Suprapubic skin (tissue), 4 donors: ENCODE data around the gene PLLP. TPM values are rescaled to one million over a fixed set of nuclear protein-coding genes. Genes with fewer than 3 reads are reported as not detected.
A peak's percentile ranks its signal among the peaks of the same experiment; 100 is the strongest.

Experiments used
- DNase-seq, 2 donors: peaks; one replicate each; pipeline ENCODE4 v3.0.0-alpha.2; 2019; ENCODE audit warnings: low spot score in 2 of 2
- H3K27ac ChIP-seq: fragments of 200-600 bp; sonication (generic); one replicate; pipeline ENCODE4 v1.5.1; 2019
- H3K27me3 ChIP-seq: fragments of 200-600 bp; sonication (generic); one replicate; pipeline ENCODE4 v1.5.1; 2019
- H3K36me3 ChIP-seq: fragments of 200-600 bp; sonication (generic); one replicate; pipeline ENCODE4 v1.5.1; 2019
- H3K4me1 ChIP-seq: fragments of 200-600 bp; sonication (generic); one replicate; pipeline ENCODE4 v1.5.1; 2019
- H3K4me3 ChIP-seq: fragments of 200-600 bp; sonication (generic); one replicate; pipeline ENCODE4 v1.5.1; 2019; ENCODE audit warnings: mild to moderate bottlenecking
- H3K9me3 ChIP-seq: fragments of 200-600 bp; sonication (generic); one replicate; pipeline ENCODE4 v1.5.1; 2019
- CTCF ChIP-seq, 2 donors: fragments of 200-600 bp in 1 of 2; fragments of 450-650 bp in 1 of 2; sonication (generic) in 1 of 2; IDR thresholded peaks; one replicate each; pipeline ENCODE4 v1.5.1; 2016 to 2019; ENCODE audit warnings: antibody characterized with exemption in 2 of 2, mild to moderate bottlenecking in 1 of 2, moderate library complexity in 1 of 2
- EP300 ChIP-seq: sonication (generic); formaldehyde crosslinking; IDR thresholded peaks from one replicate; pipeline ENCODE4 v1.6.1; 2017; ENCODE audit warnings: antibody characterized with exemption
- POLR2A ChIP-seq, 2 donors: fragments of 450-650 bp; IDR thresholded peaks; one replicate each; pipeline ENCODE4 v1.6.1; 2017; ENCODE audit warnings: antibody characterized with exemption in 2 of 2, mild to moderate bottlenecking in 2 of 2, moderate library complexity in 2 of 2
- POLR2AphosphoS5 ChIP-seq, 3 donors: sonication (generic); formaldehyde crosslinking; IDR thresholded peaks; one replicate each; pipeline ENCODE4 v1.6.1; 2017; ENCODE audit warnings: antibody characterized with exemption in 3 of 3
- WGBS: methylation state at CpG from one replicate; pipeline ENCODE4 v1.1.5; 2018; 5-methylcytosine and 5-hydroxymethylcytosine counted together
- total RNA-seq, 4 donors: library from RNA; depleted of rRNA; stranded (reverse); fragments of >200 nt; gene quantifications; one replicate each; pipeline ENCODE4 v1.1.0, GENCODE V29; 2016

PLLP gene
- total RNA-seq, 4 donors from 2014 or later = 34.7 to 215 (median 205) TPM

GRCh38 chr16:57299009-57299718 is 14.7 kb upstream of the PLLP start:
- TF ChIP-seq EP300 (no peak), POLR2AphosphoS5 (IDR thresholded peaks at IDR 0.05) (no peak), CTCF (IDR thresholded peaks at IDR 0.05) (peak in 1 of 2 donors; percentile 33)
- DNase-seq = peak in 1 of 2 donors; percentile 89

GRCh38 chr16:57297856-57298255 is 13.4 kb upstream of the PLLP start:
- TF ChIP-seq EP300 = no peak
- no peak for TF ChIP-seq CTCF (IDR thresholded peaks at IDR 0.05)
- no peak for TF ChIP-seq POLR2AphosphoS5 (IDR thresholded peaks at IDR 0.05)
- no peak for TF ChIP-seq POLR2A (IDR thresholded peaks at IDR 0.05)
- H3K4me1 ChIP-seq = peaks cover 20% of the 10 kb centered on the region
- peak in 1 of 2 donors; percentile 55 for DNase-seq
- no peaks in the 10 kb centered on the region for H3K9me3 ChIP-seq
- no peaks in the 10 kb centered on the region for H3K27me3 ChIP-seq
- WGBS = 74% methylated on average over 13 of the region's 13 CpGs
- no peaks in the 10 kb centered on the region for H3K36me3 ChIP-seq
- H3K4me3 ChIP-seq = no peak overlapping the region
- no peak overlapping the region for H3K27ac ChIP-seq

More at GRCh38 chr16:57299009-57299718, 14.7 kb upstream of the PLLP start:
- H3K9me3 ChIP-seq = no peaks in the 10 kb centered on the region
- peaks cover 20% of the 10 kb centered on the region for H3K4me1 ChIP-seq
- peak overlapping the region; percentile 48 for H3K4me3 ChIP-seq
- H3K27me3 ChIP-seq = no peaks in the 10 kb centered on the region
- peak overlapping the region; percentile 87 for H3K27ac ChIP-seq
- H3K36me3 ChIP-seq = no peaks in the 10 kb centered on the region
- 21% methylated on average over 14 of the region's 14 CpGs for WGBS

GRCh38 chr16:57289391-57290257 is 5.2 kb upstream of the PLLP start:
- Histone ChIP-seq H3K9me3 (no peaks in the 10 kb centered on the region), H3K27ac (no peak overlapping the region), H3K4me1 (peaks cover 7% of the 10 kb centered on the region), H3K27me3 (peaks cover under 1% of the 10 kb centered on the region), H3K4me3 (no peak overlapping the region), H3K36me3 (no peaks in the 10 kb centered on the region)
- TF ChIP-seq POLR2AphosphoS5 (IDR thresholded peaks at IDR 0.05) (no peak), EP300 (no peak), POLR2A (IDR thresholded peaks at IDR 0.05) (no peak)
- no peak for DNase-seq
- WGBS = 64% methylated on average over 14 of the region's 14 CpGs

GRCh38 chr16:57285379-57285778 is 907 bp upstream of the PLLP start:
- H3K27me3 ChIP-seq = peaks cover 15% of the 10 kb centered on the region
- H3K9me3 ChIP-seq = no peaks in the 10 kb centered on the region
- H3K4me1 ChIP-seq = peaks cover 19% of the 10 kb centered on the region
- DNase-seq = peak in 1 of 2 donors; percentile 13
- H3K4me3 ChIP-seq = peak overlapping the region; percentile 60
- H3K27ac ChIP-seq = no peak overlapping the region
- no peaks in the 10 kb centered on the region for H3K36me3 ChIP-seq
- WGBS = 59% methylated on average over 5 of the region's 5 CpGs
- no peak for TF ChIP-seq POLR2AphosphoS5 (IDR thresholded peaks at IDR 0.05)
- TF ChIP-seq CTCF (IDR thresholded peaks at IDR 0.05) = no peak
- TF ChIP-seq POLR2A (IDR thresholded peaks at IDR 0.05) = no peak
- TF ChIP-seq EP300 = no peak

- no peak for TF ChIP-seq POLR2AphosphoS5 (IDR thresholded peaks at IDR 0.05)
- TF ChIP-seq EP300 = no peak
- TF ChIP-seq POLR2A (IDR thresholded peaks at IDR 0.05) = no peak
- no peak for TF ChIP-seq CTCF (IDR thresholded peaks at IDR 0.05)
Measured at GRCh38 chr16:57284952-57285363, 486 bp upstream of the PLLP start.

More at GRCh38 chr16:57284952-57285363, 486 bp upstream of the PLLP start:
- Histone ChIP-seq H3K4me1 (peaks cover 19% of the 10 kb centered on the region), H3K4me3 (peak overlapping the region; percentile 60), H3K36me3 (no peaks in the 10 kb centered on the region), H3K9me3 (no peaks in the 10 kb centered on the region), H3K27ac (peak overlapping the region; percentile 80), H3K27me3 (peaks cover 15% of the 10 kb centered on the region)
- no peak for DNase-seq
- WGBS = 16% methylated on average over 21 of the region's 22 CpGs
